Esophagus muscularis mucosa (tissue), 4 donors: ENCODE data around the gene SEMA5B. TPM values are rescaled to one million over a fixed set of nuclear protein-coding genes. Genes with fewer than 3 reads are reported as not detected.

Experiments used
- DNase-seq: peaks from one replicate; pipeline ENCODE4 v3.0.0-alpha.2; 2017; ENCODE audit errors: extremely low spot score
- H3K27ac ChIP-seq, 4 donors: fragments of 200-600 bp; sonication (generic); replicated peaks in 1 of 4; 1 replicate in 3 of 4; 2 replicates in 1 of 4; pipeline ENCODE4 v1.5.1; 2016 to 2019; ENCODE audit warnings: mild to moderate bottlenecking in 1 of 4
- H3K27me3 ChIP-seq, 4 donors: fragments of 200-600 bp; sonication (generic); one replicate each; pipeline versions ENCODE4 v1.5.1 to v1.6.0; 2016 to 2019
- H3K36me3 ChIP-seq, 4 donors: fragments of 200-600 bp; sonication (generic); one replicate each; pipeline ENCODE4 v1.5.1; 2016 to 2019
- H3K4me1 ChIP-seq, 4 donors: fragments of 200-600 bp; sonication (generic); one replicate each; pipeline ENCODE4 v1.5.1; 2016 to 2019
- H3K4me3 ChIP-seq, 4 donors: fragments of 200-600 bp; sonication (generic); 1 replicate in 2 of 4; 2 replicates in 2 of 4; pipeline ENCODE4 v1.5.1; 2016 to 2019; ENCODE audit warnings: mild to moderate bottlenecking in 4 of 4, moderate library complexity in 1 of 4
- H3K9me3 ChIP-seq, 4 donors: fragments of 200-600 bp; sonication (generic); 1 replicate in 3 of 4; 2 replicates in 1 of 4; pipeline ENCODE4 v1.5.1; 2016 to 2019
- EP300 ChIP-seq: sonication (generic); formaldehyde crosslinking; IDR thresholded peaks from one replicate; pipeline ENCODE4 v1.6.1; 2017; ENCODE audit warnings: antibody characterized with exemption
- POLR2A ChIP-seq: fragments of 450-650 bp; IDR thresholded peaks from one replicate; pipeline ENCODE4 v1.6.1; 2017; ENCODE audit warnings: antibody characterized with exemption, moderate library complexity, mild to moderate bottlenecking, low read depth
- POLR2AphosphoS5 ChIP-seq, 2 donors: sonication (generic); formaldehyde crosslinking; IDR thresholded peaks; one replicate each; pipeline ENCODE4 v1.6.1; 2017; ENCODE audit warnings: antibody characterized with exemption in 2 of 2
- WGBS: methylation state at CpG from one replicate; pipeline ENCODE4 v1.1.5; 2018; 5-methylcytosine and 5-hydroxymethylcytosine counted together
- intact Hi-C: fragments of 100-400 bp; cut with DNase I; formaldehyde crosslinking; loops from one replicate; pipeline ENCODE4 v1.15.1; 2023
- total RNA-seq, 4 donors: library from RNA; depleted of rRNA; stranded (reverse); fragments of >200 nt; gene quantifications; one replicate each; pipeline versions ENCODE4 v1.1.0 to v1.2.1, GENCODE V29; 2016
- TF ChIP-seq, protein P1 (sequence below), 3 experiments: fragments of 200-600 bp in 2 of 3; fragments of 450-650 bp in 1 of 3; sonication (generic) in 2 of 3; IDR thresholded peaks; one replicate each; pipeline ENCODE4 v1.5.1; 2017 to 2019; ENCODE audit warnings: antibody characterized with exemption in 3 of 3, mild to moderate bottlenecking in 2 of 3, moderate library complexity in 1 of 3

SEMA5B gene
- total RNA-seq, 4 donors from 2014 or later = under 0.01 to 1.6 (median 0.34) TPM

DNA sequence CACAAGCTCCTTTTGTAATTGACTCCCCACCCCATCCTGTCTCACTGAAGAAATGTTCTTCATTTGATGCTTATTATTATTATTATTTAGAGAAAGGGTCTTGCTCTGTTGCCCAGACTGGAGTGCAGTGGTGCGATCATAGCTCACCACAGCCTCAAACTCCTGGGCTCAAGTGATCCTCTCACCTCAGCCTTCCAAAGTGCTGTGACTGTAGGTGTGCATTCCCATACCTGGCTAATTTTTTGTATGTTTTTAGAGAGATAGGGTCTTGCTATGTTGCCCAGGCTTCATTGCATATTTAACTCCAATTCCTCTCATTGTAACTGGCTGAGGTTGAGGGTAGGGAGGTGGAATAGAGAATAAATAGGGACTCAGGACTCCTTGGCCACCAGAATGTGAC, 22.3 kb downstream of the SEMA5B start:
- 100% methylated on average over 1 of the region's 1 CpG for WGBS
- Histone ChIP-seq H3K4me1 (no peaks in the 10 kb centered on the region), H3K9me3 (no peaks in the 10 kb centered on the region), H3K4me3 (no peak overlapping the region), H3K27me3 (peaks cover 0 to 8% (median 0%) of the 10 kb centered on the region in 4 donors), H3K27ac (no peak overlapping the region), H3K36me3 (no peaks in the 10 kb centered on the region)
- intact Hi-C loops = no loop called here
- TF ChIP-seq POLR2A = no peak
- TF ChIP-seq EP300 = no peak
- no peak for TF ChIP-seq POLR2AphosphoS5 (IDR thresholded peaks at IDR 0.05)
- TF ChIP-seq, protein P1, sequence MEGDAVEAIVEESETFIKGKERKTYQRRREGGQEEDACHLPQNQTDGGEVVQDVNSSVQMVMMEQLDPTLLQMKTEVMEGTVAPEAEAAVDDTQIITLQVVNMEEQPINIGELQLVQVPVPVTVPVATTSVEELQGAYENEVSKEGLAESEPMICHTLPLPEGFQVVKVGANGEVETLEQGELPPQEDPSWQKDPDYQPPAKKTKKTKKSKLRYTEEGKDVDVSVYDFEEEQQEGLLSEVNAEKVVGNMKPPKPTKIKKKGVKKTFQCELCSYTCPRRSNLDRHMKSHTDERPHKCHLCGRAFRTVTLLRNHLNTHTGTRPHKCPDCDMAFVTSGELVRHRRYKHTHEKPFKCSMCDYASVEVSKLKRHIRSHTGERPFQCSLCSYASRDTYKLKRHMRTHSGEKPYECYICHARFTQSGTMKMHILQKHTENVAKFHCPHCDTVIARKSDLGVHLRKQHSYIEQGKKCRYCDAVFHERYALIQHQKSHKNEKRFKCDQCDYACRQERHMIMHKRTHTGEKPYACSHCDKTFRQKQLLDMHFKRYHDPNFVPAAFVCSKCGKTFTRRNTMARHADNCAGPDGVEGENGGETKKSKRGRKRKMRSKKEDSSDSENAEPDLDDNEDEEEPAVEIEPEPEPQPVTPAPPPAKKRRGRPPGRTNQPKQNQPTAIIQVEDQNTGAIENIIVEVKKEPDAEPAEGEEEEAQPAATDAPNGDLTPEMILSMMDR (IDR thresholded peaks at IDR 0.05) = no peak
- DNase-seq = no peak

- Histone ChIP-seq H3K36me3 (no peaks in the 10 kb centered on the region), H3K27me3 (peaks cover 0 to 8% (median 0%) of the 10 kb centered on the region in 4 donors), H3K9me3 (no peaks in the 10 kb centered on the region), H3K4me3 (no peak overlapping the region), H3K27ac (no peak overlapping the region), H3K4me1 (no peaks in the 10 kb centered on the region)
- TF ChIP-seq EP300 = no peak
- TF ChIP-seq POLR2A = no peak
- TF ChIP-seq, protein P1 (IDR thresholded peaks at IDR 0.05) = no peak
- TF ChIP-seq POLR2AphosphoS5 (IDR thresholded peaks at IDR 0.05) = no peak
- no peak for DNase-seq
- WGBS = 76% methylated on average over 5 of the region's 5 CpGs
- intact Hi-C loops = no loop called here
Observed at GRCh38 chr3:123004201-123004918, 23.2 kb downstream of the SEMA5B start.

- DNase-seq = no peak
- H3K27me3 ChIP-seq = peaks cover 0 to 5% (median 0%) of the 10 kb centered on the region in 4 donors
- TF ChIP-seq POLR2A (no peak), EP300 (no peak)
- no peak overlapping the region for H3K27ac ChIP-seq
- H3K36me3 ChIP-seq = no peaks in the 10 kb centered on the region
- no peak overlapping the region for H3K4me3 ChIP-seq
- intact Hi-C loops = no loop called here
- no peaks in the 10 kb centered on the region for H3K9me3 ChIP-seq
- WGBS = 84% methylated on average over 7 of the region's 7 CpGs
- no peaks in the 10 kb centered on the region for H3K4me1 ChIP-seq
Observed at GRCh38 chr3:123002749-123003497, 24.6 kb downstream of the SEMA5B start.

DNA sequence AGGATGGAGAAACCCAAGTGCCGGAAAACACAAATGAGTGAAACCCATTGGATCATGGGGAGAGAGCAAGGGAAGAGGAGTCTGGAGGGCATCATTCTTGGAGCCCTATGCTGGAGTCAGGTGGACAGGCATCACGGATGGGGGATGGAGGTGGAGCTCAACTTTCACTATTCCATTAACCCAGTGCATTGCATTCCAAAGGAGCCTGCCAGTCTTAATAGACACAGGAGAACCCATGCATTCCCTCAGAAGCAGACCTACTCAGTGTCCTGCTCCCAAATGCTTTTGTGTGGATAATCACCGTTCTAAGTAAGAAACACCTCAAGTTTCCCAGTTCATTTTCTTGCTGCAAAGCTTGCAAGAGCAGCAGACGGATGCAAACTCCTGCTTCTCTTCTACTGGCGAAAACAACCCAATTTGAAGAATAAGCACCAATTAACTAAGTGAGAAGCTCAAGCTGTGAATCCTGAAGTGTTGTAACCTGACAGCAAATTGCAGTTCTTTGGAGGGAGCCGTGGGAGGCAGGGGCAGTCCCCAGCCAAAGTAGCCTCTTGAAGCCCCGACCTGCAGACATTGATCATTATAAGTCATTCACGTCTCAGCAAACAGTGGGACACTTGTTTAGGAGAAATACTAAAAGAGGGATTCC, 25.3 kb downstream of the SEMA5B start:
- no peaks in the 10 kb centered on the region for H3K9me3 ChIP-seq
- WGBS = 89% methylated on average over 8 of the region's 8 CpGs
- peaks cover 0 to 5% (median 0%) of the 10 kb centered on the region in 4 donors for H3K27me3 ChIP-seq
- H3K4me3 ChIP-seq = no peak overlapping the region
- TF ChIP-seq POLR2AphosphoS5 (IDR thresholded peaks at IDR 0.05) (no peak), EP300 (no peak), POLR2A (no peak)
- TF ChIP-seq, protein P1 (IDR thresholded peaks at IDR 0.05) = no peak
- H3K27ac ChIP-seq = no peak overlapping the region
- intact Hi-C loops = no loop called here
- no peaks in the 10 kb centered on the region for H3K36me3 ChIP-seq
- H3K4me1 ChIP-seq = no peaks in the 10 kb centered on the region
- DNase-seq = no peak

- Histone ChIP-seq H3K27ac (no peak overlapping the region), H3K27me3 (peaks cover 0 to 5% (median 0%) of the 10 kb centered on the region in 4 donors), H3K36me3 (no peaks in the 10 kb centered on the region), H3K4me1 (peaks cover under 1 to 7% (median 4%) of the 10 kb centered on the region in 4 donors), H3K4me3 (no peak overlapping the region), H3K9me3 (no peaks in the 10 kb centered on the region)
- no peak for DNase-seq
- TF ChIP-seq, protein P1 (IDR thresholded peaks at IDR 0.05) = no peak
- no peak for TF ChIP-seq POLR2AphosphoS5 (IDR thresholded peaks at IDR 0.05)
- no peak for TF ChIP-seq EP300
- TF ChIP-seq POLR2A = no peak
- intact Hi-C loops = no loop called here
- WGBS = 92% methylated on average over 4 of the region's 4 CpGs
Observed at GRCh38 chr3:122998856-122999255, 28.7 kb downstream of the SEMA5B start.
